Esophagus squamous epithelium (tissue), 5 donors: ENCODE results near the gene THADA. TPM values are rescaled to one million over a fixed set of nuclear protein-coding genes. Genes with fewer than 3 reads are reported as not detected.
A peak's percentile ranks its signal among the peaks of the same experiment; 100 is the strongest.
"Not testable (repeated sequence)": the region's sequence is repeated elsewhere in the genome, so short reads cannot be mapped to it uniquely, and the experiment has no call there.

Source experiments
- DNase-seq: peaks from one replicate; lab custom pipeline; 2025; lab: John Stamatoyannopoulos, UW
- H3K27ac ChIP-seq, 4 donors: fragments of 200-600 bp; sonication (generic); one replicate each; pipeline ENCODE4 v1.5.1; 2016 to 2019; ENCODE audit warnings: mild to moderate bottlenecking in 1 of 4
- H3K27me3 ChIP-seq, 4 donors: fragments of 200-600 bp; sonication (generic); 1 replicate in 3 of 4; 2 replicates in 1 of 4; pipeline versions ENCODE4 v1.5.1 to v1.6.0; 2017 to 2021; ENCODE audit warnings: antibody characterized with exemption in 1 of 4
- H3K36me3 ChIP-seq, 3 donors: fragments of 200-600 bp; sonication (generic); one replicate each; pipeline ENCODE4 v1.5.1; 2016 to 2019
- H3K4me1 ChIP-seq, 3 donors: fragments of 200-600 bp; sonication (generic); one replicate each; pipeline ENCODE4 v1.5.1; 2017 to 2019
- H3K4me3 ChIP-seq, 4 donors: fragments of 200-600 bp; sonication (generic); 1 replicate in 3 of 4; 2 replicates in 1 of 4; pipeline ENCODE4 v1.5.1; 2016 to 2019; ENCODE audit warnings: mild to moderate bottlenecking in 2 of 4, moderate library complexity in 1 of 4
- H3K9me3 ChIP-seq, 3 donors: fragments of 200-600 bp; sonication (generic); one replicate each; pipeline ENCODE4 v1.5.1; 2016 to 2019
- POLR2A ChIP-seq, 4 donors: fragments of 450-650 bp; IDR thresholded peaks; one replicate each; pipeline ENCODE4 v1.6.1; 2017; ENCODE audit warnings: antibody characterized with exemption in 4 of 4, mild to moderate bottlenecking in 4 of 4, moderate library complexity in 3 of 4
- WGBS, 2 donors: methylation state at CpG; one replicate each; pipeline ENCODE4 v1.1.5; 2018; 5-methylcytosine and 5-hydroxymethylcytosine counted together
- intact Hi-C: fragments of 100-400 bp; cut with DNase I; formaldehyde crosslinking; loops from one replicate; pipeline ENCODE4 v1.15.0; 2022
- total RNA-seq, 4 donors: library from RNA; depleted of rRNA; stranded (reverse); fragments of >200 nt; gene quantifications; one replicate each; pipeline ENCODE4 v1.1.0, GENCODE V29; 2016
- TF ChIP-seq, protein P1 (sequence below), 6 experiments: fragments of 450-650 bp in 4 of 6; fragments of 200-600 bp in 2 of 6; sonication (generic) in 2 of 6; IDR thresholded peaks; one replicate each; pipeline ENCODE4 v1.5.1; 2016 to 2019; ENCODE audit warnings: antibody characterized with exemption in 6 of 6, mild to moderate bottlenecking in 4 of 6, moderate library complexity in 4 of 6
- donor health status: DM: yes; HTN: yes; CAD: no.

THADA gene
- total RNA-seq, 4 donors from 2014 or later = 14.0 to 32.2 (median 21.0) TPM

DNA sequence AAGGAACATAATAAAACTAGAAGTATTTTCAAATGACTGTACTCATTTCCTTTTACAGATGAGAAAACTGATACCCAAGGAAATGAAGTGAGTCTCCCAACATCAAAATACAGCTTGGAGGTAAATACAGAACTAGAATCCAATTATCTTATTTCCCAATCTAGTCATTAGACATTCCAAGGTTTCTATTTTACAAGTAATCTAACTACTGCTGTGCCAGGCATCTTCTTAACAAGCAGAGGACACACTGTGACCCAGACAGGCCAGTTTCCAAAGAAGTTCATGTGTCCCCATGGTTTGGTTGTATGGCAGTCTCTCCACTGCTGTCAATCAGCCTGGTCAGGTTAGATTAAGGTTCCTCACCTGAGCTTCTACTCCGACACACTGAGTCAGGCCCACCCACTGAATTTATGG is 143.5 kb downstream of the THADA start:
- H3K27ac ChIP-seq = peak overlapping the region in 1 of 4 donors; percentile 13
- intact Hi-C loops = no loop called here
- H3K9me3 ChIP-seq = no peaks in the 10 kb centered on the region
- TF ChIP-seq, protein P1, sequence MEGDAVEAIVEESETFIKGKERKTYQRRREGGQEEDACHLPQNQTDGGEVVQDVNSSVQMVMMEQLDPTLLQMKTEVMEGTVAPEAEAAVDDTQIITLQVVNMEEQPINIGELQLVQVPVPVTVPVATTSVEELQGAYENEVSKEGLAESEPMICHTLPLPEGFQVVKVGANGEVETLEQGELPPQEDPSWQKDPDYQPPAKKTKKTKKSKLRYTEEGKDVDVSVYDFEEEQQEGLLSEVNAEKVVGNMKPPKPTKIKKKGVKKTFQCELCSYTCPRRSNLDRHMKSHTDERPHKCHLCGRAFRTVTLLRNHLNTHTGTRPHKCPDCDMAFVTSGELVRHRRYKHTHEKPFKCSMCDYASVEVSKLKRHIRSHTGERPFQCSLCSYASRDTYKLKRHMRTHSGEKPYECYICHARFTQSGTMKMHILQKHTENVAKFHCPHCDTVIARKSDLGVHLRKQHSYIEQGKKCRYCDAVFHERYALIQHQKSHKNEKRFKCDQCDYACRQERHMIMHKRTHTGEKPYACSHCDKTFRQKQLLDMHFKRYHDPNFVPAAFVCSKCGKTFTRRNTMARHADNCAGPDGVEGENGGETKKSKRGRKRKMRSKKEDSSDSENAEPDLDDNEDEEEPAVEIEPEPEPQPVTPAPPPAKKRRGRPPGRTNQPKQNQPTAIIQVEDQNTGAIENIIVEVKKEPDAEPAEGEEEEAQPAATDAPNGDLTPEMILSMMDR (IDR thresholded peaks at IDR 0.05) = no peak
- no peak for TF ChIP-seq POLR2A (IDR thresholded peaks at IDR 0.05)
- peaks cover 0 to 47% (median 7%) of the 10 kb centered on the region in 3 donors for H3K4me1 ChIP-seq
- WGBS, 2 donors = 100% methylated on average over 1 of the region's 1 CpG
- DNase-seq = no peak
- H3K4me3 ChIP-seq = no peak overlapping the region
- H3K27me3 ChIP-seq = no peaks in the 10 kb centered on the region
- H3K36me3 ChIP-seq = no peaks in the 10 kb centered on the region

DNA sequence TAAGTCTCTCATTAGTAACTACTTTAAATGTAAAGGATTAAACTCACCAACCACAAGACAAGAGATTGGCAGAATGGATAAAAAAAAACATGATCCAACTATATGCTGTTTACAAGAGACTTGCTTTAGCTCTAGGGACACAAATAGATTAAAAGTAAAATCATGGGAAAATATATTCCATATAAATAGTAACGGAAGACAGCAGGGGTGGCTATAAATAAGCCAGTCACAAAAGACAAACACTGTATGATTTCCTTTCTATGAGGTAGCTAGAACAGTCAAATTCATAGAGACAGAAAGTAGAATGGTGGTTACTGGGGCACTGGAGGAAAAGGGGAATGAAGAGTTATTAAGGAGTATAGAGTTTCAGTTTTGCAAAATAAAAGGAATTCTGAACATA is 145.2 kb downstream of the THADA start:
- TF ChIP-seq, protein P1 (IDR thresholded peaks at IDR 0.05) = no peak
- no peak for TF ChIP-seq POLR2A (IDR thresholded peaks at IDR 0.05)
- no peak overlapping the region for H3K27ac ChIP-seq
- no peaks in the 10 kb centered on the region for H3K9me3 ChIP-seq
- H3K4me1 ChIP-seq = peaks cover 0 to 30% (median under 1%) of the 10 kb centered on the region in 3 donors
- no peak for DNase-seq
- 75 to 90% methylated on average over 1 of the region's 1 CpG for WGBS, 2 donors
- no peaks in the 10 kb centered on the region for H3K27me3 ChIP-seq
- intact Hi-C loops = no loop called here
- H3K36me3 ChIP-seq = peaks cover 0 to 7% (median 0%) of the 10 kb centered on the region in 3 donors
- no peak overlapping the region for H3K4me3 ChIP-seq

DNA sequence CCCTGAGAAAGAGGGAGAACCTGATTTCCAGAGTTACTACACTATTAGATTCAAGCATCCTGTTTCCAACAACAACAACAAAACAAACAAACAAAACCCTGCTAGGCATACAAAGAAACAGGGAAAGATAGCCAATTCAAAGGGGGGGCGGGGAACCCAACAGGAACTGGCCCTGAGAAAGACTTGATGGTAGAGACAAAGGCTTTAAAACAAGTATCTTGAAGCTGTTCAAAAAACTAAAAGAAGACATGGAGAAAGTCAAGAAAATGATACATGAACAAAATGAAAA is 147.1 kb downstream of the THADA start:
- intact Hi-C loops = no loop called here
- no peaks in the 10 kb centered on the region for H3K27me3 ChIP-seq
- H3K9me3 ChIP-seq = no peaks in the 10 kb centered on the region
- TF ChIP-seq, protein P1 (IDR thresholded peaks at IDR 0.05) = no peak
- TF ChIP-seq POLR2A (IDR thresholded peaks at IDR 0.05) = no peak
- H3K4me1 ChIP-seq = peaks cover 0 to 18% (median 0%) of the 10 kb centered on the region in 3 donors
- peaks cover 0 to 18% (median 0%) of the 10 kb centered on the region in 3 donors for H3K36me3 ChIP-seq
- no peak for DNase-seq
- H3K4me3 ChIP-seq = no peak overlapping the region
- H3K27ac ChIP-seq = no peak overlapping the region
- 83 to 100% methylated on average over 1 of the region's 1 CpG for WGBS, 2 donors

DNA sequence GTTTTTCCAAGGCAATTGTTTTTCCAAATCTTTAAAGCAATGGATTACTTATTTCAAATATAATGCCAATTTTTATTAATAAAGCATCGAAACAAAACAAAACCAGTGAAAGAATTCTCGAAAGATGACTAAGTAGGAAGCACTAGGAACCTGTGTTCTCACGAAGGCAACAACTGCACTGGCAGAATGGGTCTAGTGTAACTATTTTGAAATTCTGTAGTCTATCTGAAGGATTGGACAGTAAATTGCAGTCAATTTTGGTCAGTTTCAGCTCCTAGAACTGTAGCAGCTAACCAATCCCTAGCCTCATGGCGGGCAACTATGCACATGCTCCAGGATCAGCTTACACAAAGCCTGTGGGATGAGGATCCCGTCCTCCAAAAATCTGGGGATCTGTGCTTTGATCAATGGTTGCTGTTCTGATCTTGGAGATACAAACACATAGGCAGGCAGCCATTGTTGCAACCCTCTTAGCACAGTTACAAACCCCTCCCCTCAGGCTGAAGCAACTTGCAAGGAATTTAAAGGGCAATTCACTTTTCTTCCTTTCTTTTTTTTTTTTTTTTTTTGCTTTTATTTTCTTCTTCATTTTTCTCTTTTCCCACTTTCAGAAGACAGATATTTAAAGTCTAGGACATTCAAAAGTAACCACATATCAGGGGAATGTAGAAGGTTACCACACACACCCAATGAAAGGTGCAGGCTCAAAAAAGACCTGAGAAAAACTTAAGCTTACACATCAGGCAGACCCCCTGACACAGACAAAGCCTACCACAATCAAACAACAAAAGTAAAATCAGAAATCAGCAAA is 147.6 kb downstream of the THADA start:
- Histone ChIP-seq H3K4me3 (no peak overlapping the region), H3K36me3 (peaks cover 0 to 18% (median 0%) of the 10 kb centered on the region in 3 donors), H3K4me1 (peaks cover 0 to 12% (median 0%) of the 10 kb centered on the region in 3 donors), H3K27me3 (no peaks in the 10 kb centered on the region), H3K9me3 (no peaks in the 10 kb centered on the region), H3K27ac (no peak overlapping the region)
- DNase-seq = no peak
- TF ChIP-seq, protein P1 (IDR thresholded peaks at IDR 0.05) = no peak
- TF ChIP-seq POLR2A (IDR thresholded peaks at IDR 0.05) = no peak
- 93 to 94% methylated on average over 4 to 5 of the region's 5 CpGs for WGBS, 2 donors
- intact Hi-C loops = no loop called here

DNA sequence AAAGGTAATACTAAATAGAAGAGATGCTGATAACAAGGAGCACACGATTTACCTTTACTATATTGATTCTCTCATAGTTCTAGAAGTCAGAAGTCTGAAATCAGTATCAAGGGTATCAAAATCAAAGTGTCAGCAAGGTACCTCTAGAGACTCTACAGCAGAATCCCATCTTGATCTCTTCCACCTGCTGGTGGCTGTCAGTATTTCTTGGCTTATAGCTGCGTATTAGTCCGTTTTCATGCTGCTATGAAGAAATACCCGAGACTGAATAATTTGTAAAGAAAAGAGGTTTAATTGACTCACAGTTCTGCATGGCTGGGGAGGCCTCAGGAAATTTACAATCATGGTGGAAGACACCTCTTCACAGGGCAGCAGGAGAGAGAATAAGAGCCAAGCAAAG is 149.1 kb downstream of the THADA start:
- H3K27ac ChIP-seq, H3K9me3 ChIP-seq, H3K27me3 ChIP-seq, H3K4me3 ChIP-seq, intact Hi-C loops, H3K4me1 ChIP-seq, DNase-seq: not testable (repeated sequence)
- 87 to 93% methylated on average over 4 of the region's 4 CpGs for WGBS, 2 donors
- H3K36me3 ChIP-seq = peaks cover 0 to 18% (median 0%) of the 10 kb centered on the region in 3 donors
